Fibroblast of lung (primary cell): ENCODE results near the gene TSC22D2. TPM values are rescaled to one million over a fixed set of nuclear protein-coding genes. Genes with fewer than 3 reads are reported as not detected.

ENCODE experiments used
- DNase-seq, 2 donors: peaks; one replicate each; pipeline versions ENCODE4 v3.0.0 to v3.0.0-alpha.2; 2010; ENCODE audit warnings: low read depth in 2 of 2
- H2AFZ ChIP-seq: 2 replicates; pipeline ENCODE4 v1.5.1; 2012; ENCODE audit warnings: low read length, control low read depth, inconsistent platforms
- H3K27ac ChIP-seq: 2 replicates; pipeline ENCODE4 v1.5.1; 2011; ENCODE audit warnings: low read length, control low read depth; ENCODE audit not compliant: insufficient read depth
- H3K27me3 ChIP-seq: 2 replicates; pipeline ENCODE4 v1.5.1; 2011; ENCODE audit warnings: mild to moderate bottlenecking, low read length; ENCODE audit not compliant: control insufficient read depth, insufficient read depth
- H3K36me3 ChIP-seq: 2 replicates; pipeline ENCODE4 v1.5.1; 2011; ENCODE audit warnings: low read length; ENCODE audit not compliant: control insufficient read depth, insufficient read depth
- H3K4me1 ChIP-seq: 2 replicates; pipeline ENCODE4 v1.5.1; 2011; ENCODE audit warnings: low read length; ENCODE audit not compliant: control insufficient read depth, insufficient read depth; ENCODE audit errors: extremely low read depth
- H3K4me2 ChIP-seq: 2 replicates; pipeline ENCODE4 v1.5.1; 2011; ENCODE audit warnings: low read length, control low read depth; ENCODE audit not compliant: insufficient read depth; ENCODE audit errors: extremely low read depth
- H3K4me3 ChIP-seq, 4 experiments: fragments of 200-600 bp in 1 of 4; sonication (generic) in 1 of 4; replicated peaks in 1 of 4; 2 replicates each; pipeline ENCODE4 v1.5.1; 2011 to 2016; ENCODE audit warnings: low read length in 4 of 4, low read depth in 3 of 4, mild to moderate bottlenecking in 3 of 4, control low read depth in 2 of 4, inconsistent platforms in 1 of 4, mixed read lengths in 1 of 4; ENCODE audit not compliant: insufficient read depth in 1 of 4; ENCODE audit errors: control extremely low read depth in 1 of 4
- H3K79me2 ChIP-seq: 2 replicates; pipeline ENCODE4 v1.5.1; 2012; ENCODE audit warnings: mild to moderate bottlenecking, low read length, inconsistent platforms; ENCODE audit not compliant: control insufficient read depth, insufficient read depth
- H3K9ac ChIP-seq: 2 replicates; pipeline ENCODE4 v1.5.1; 2011; ENCODE audit warnings: mild to moderate bottlenecking, low read length, control low read depth; ENCODE audit not compliant: insufficient read depth
- H3K9me3 ChIP-seq: 2 replicates; pipeline ENCODE4 v1.5.1; 2012; ENCODE audit warnings: low read depth, low read length; ENCODE audit not compliant: control insufficient read depth, insufficient read depth
- H4K20me1 ChIP-seq: 2 replicates; pipeline ENCODE4 v1.5.1; 2011; ENCODE audit warnings: low read length; ENCODE audit not compliant: control insufficient read depth, insufficient read depth; ENCODE audit errors: extremely low read depth
- CTCF ChIP-seq, 2 donors: IDR thresholded peaks in 1 of 2; conservative IDR thresholded peaks in 1 of 2; 1 replicate in 1 of 2; 2 replicates in 1 of 2; pipeline ENCODE4 v1.5.1; 2011 to 2012; ENCODE audit warnings: low read length in 2 of 2, control low read depth in 1 of 2, inconsistent platforms in 1 of 2, low read depth in 1 of 2, mild to moderate bottlenecking in 1 of 2
- EZH2 ChIP-seq: IDR thresholded peaks from 2 replicates; pipeline ENCODE4 v1.5.1; 2012; ENCODE audit warnings: low read length, control low read depth, mild to moderate bottlenecking; ENCODE audit errors: missing control alignments
- polyA plus RNA-seq, 2 donors: library from polyadenylated mRNA; depleted of rRNA in 1 of 2; stranded (reverse) in 1 of 2; unstranded in 1 of 2; fragments of >200 nt; gene quantifications; 2 replicates each; pipeline ENCODE4 v1.2.1, GENCODE V29; 2011 to 2012; ENCODE audit warnings: missing spikeins in 1 of 2
- total RNA-seq: library from RNA; depleted of rRNA; stranded (reverse); fragments of >200 nt; gene quantifications from 2 replicates; pipeline ENCODE4 v1.2.1, GENCODE V29; 2014

The TSC22D2 gene
- total and polyA plus RNA-seq, 2 donors (not counting 1 experiment from before 2014, with no cell fraction given) = 23.6 to 29.3 TPM

GRCh38 chr3:150367757-150368156, 40.3 kb upstream of the TSC22D2 start:
- H4K20me1 ChIP-seq = no peaks in the 10 kb centered on the region
- H3K27me3 ChIP-seq = no peaks in the 10 kb centered on the region
- no peaks in the 10 kb centered on the region for H3K36me3 ChIP-seq
- H3K9ac ChIP-seq = no peak overlapping the region
- no peak overlapping the region for H3K4me3 ChIP-seq
- peaks cover 2% of the 10 kb centered on the region for H3K4me1 ChIP-seq
- H3K9me3 ChIP-seq = no peaks in the 10 kb centered on the region
- peak in 1 of 2 donors; percentile 21 for DNase-seq
- no peak overlapping the region for H3K27ac ChIP-seq
- no peak overlapping the region for H3K4me2 ChIP-seq
- no peak for TF ChIP-seq CTCF (conservative IDR thresholded peaks at IDR 0.05 in 1 of 2, IDR thresholded peaks at IDR 0.05 in 1 of 2; ENCODE audit: low read depth in 1 of 2, low read length in 2 of 2)
- no peak for TF ChIP-seq EZH2
- no peak overlapping the region for H2AFZ ChIP-seq
- peaks cover 12% of the 10 kb centered on the region for H3K79me2 ChIP-seq

- no peaks in the 10 kb centered on the region for H3K9me3 ChIP-seq
- peak overlapping the region; percentile 71 for H3K9ac ChIP-seq
- DNase-seq = peak; percentile 97 to 98
- H3K4me1 ChIP-seq = peaks cover 2% of the 10 kb centered on the region
- TF ChIP-seq EZH2 = no peak
- peak; percentile 15 to 45 for TF ChIP-seq CTCF (conservative IDR thresholded peaks at IDR 0.05 in 1 of 2, IDR thresholded peaks at IDR 0.05 in 1 of 2; ENCODE audit: low read depth in 1 of 2, low read length in 2 of 2)
- H3K79me2 ChIP-seq = peaks cover 12% of the 10 kb centered on the region
- H3K27me3 ChIP-seq = no peaks in the 10 kb centered on the region
- H3K27ac ChIP-seq = peak overlapping the region; percentile 93
- no peaks in the 10 kb centered on the region for H3K36me3 ChIP-seq
- peak overlapping the region; percentile 67 to 78 (median 74) for H3K4me3 ChIP-seq
- peak overlapping the region; percentile 25 for H2AFZ ChIP-seq
- H4K20me1 ChIP-seq = no peaks in the 10 kb centered on the region
- peak overlapping the region; percentile 99 for H3K4me2 ChIP-seq
Observed at GRCh38 chr3:150370122-150370602, 37.9 kb upstream of the TSC22D2 start.

GRCh38 chr3:150370999-150371398, 37.1 kb upstream of the TSC22D2 start:
- no peaks in the 10 kb centered on the region for H3K9me3 ChIP-seq
- H3K27ac ChIP-seq = peak overlapping the region; percentile 93
- peaks cover 12% of the 10 kb centered on the region for H3K79me2 ChIP-seq
- no peak overlapping the region for H2AFZ ChIP-seq
- peak overlapping the region; percentile 67 to 78 (median 74) for H3K4me3 ChIP-seq
- H3K4me2 ChIP-seq = peak overlapping the region; percentile 99
- H3K4me1 ChIP-seq = peaks cover 2% of the 10 kb centered on the region
- no peaks in the 10 kb centered on the region for H3K36me3 ChIP-seq
- no peaks in the 10 kb centered on the region for H4K20me1 ChIP-seq
- DNase-seq = peak in 1 of 2 donors; percentile 38
- TF ChIP-seq EZH2 (no peak), CTCF (conservative IDR thresholded peaks at IDR 0.05 in 1 of 2, IDR thresholded peaks at IDR 0.05 in 1 of 2; ENCODE audit: low read depth in 1 of 2, low read length in 2 of 2) (no peak)
- H3K27me3 ChIP-seq = no peaks in the 10 kb centered on the region
- peak overlapping the region; percentile 71 for H3K9ac ChIP-seq
